Body of pancreas (tissue), 4 donors: ENCODE data around the gene BAG1. TPM values are rescaled to one million over a fixed set of nuclear protein-coding genes. Genes with fewer than 3 reads are reported as not detected.

Experiments used
- ATAC-seq: fragments of 150-250 bp; one replicate; pipeline ENCODE4 v1.9.1; 2016
- DNase-seq, 4 donors: peaks; one replicate each; pipeline ENCODE4 v3.0.0-alpha.2; 2019
- H3K27ac ChIP-seq, 4 donors: fragments of 200-600 bp; sonication (generic); 1 replicate in 3 of 4; 2 replicates in 1 of 4; pipeline versions ENCODE4 v1.5.1 to v1.6.1; 2016 to 2019; ENCODE audit warnings: mild to moderate bottlenecking in 1 of 4, mixed read lengths in 1 of 4, moderate library complexity in 1 of 4
- H3K27me3 ChIP-seq, 2 donors: fragments of 200-600 bp; sonication (generic); one replicate each; pipeline ENCODE4 v1.6.0; 2016; ENCODE audit warnings: mild to moderate bottlenecking in 1 of 2
- H3K36me3 ChIP-seq, 2 donors: fragments of 200-600 bp; sonication (generic); replicated peaks in 1 of 2; 2 replicates each; pipeline ENCODE4 v1.5.1; 2016; ENCODE audit warnings: low read depth in 2 of 2; ENCODE audit not compliant: insufficient read depth in 1 of 2
- H3K4me1 ChIP-seq: fragments of 200-600 bp; sonication (generic); one replicate; pipeline ENCODE4 v1.6.0; 2016
- H3K4me3 ChIP-seq, 2 donors: fragments of 200-600 bp; sonication (generic); 1 replicate in 1 of 2; 2 replicates in 1 of 2; pipeline ENCODE4 v1.5.1; 2016 to 2019
- H3K9me3 ChIP-seq, 3 donors: fragments of 200-600 bp; sonication (generic); 1 replicate in 2 of 3; 2 replicates in 1 of 3; pipeline ENCODE4 v1.5.1; 2016
- POLR2A ChIP-seq, 3 donors: fragments of 450-650 bp; IDR thresholded peaks; one replicate each; pipeline ENCODE4 v1.6.1; 2016; ENCODE audit warnings: antibody characterized with exemption in 3 of 3, mild to moderate bottlenecking in 2 of 3
- WGBS, 2 donors: methylation state at CpG; one replicate each; pipeline ENCODE4 v1.1.5; 2017; 5-methylcytosine and 5-hydroxymethylcytosine counted together
- intact Hi-C: fragments of 100-400 bp; cut with DNase I; formaldehyde crosslinking; loops from one replicate; pipeline ENCODE4 v1.15.1; 2023
- total RNA-seq, 2 donors: library from RNA; depleted of rRNA; stranded (reverse); fragments of >200 nt; gene quantifications; one replicate each; pipeline ENCODE4 v1.1.0, GENCODE V29; 2016
- TF ChIP-seq, protein P1 (sequence below), 7 experiments: fragments of 450-650 bp in 4 of 7; fragments of 200-600 bp in 3 of 7; sonication (generic) in 3 of 7; IDR thresholded peaks; one replicate each; pipeline ENCODE4 v1.5.1; 2016 to 2019; ENCODE audit warnings: antibody characterized with exemption in 7 of 7

BAG1 gene
- total RNA-seq, 2 donors from 2014 or later: 46.5 to 80.2 TPM

DNA sequence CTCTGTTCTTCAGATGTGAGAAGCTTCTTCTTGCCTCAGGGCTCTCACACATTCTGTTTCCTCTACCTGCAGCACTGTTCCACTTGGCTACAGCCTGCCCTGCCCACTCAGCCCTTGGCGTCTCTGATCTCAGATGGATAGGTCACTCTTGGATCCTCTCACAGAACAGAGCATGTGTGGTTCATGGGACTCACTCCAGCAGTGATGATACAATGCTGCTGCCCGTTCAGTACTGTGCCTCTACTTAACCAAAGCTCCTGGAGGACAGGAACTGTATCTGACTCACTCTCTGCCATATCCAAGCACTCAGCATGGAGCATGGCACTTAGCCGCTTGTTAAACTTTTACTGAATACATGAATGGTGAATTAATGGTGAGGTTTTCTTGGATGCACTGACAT lies 27.9 kb downstream of the BAG1 start:
- TF ChIP-seq, protein P1, sequence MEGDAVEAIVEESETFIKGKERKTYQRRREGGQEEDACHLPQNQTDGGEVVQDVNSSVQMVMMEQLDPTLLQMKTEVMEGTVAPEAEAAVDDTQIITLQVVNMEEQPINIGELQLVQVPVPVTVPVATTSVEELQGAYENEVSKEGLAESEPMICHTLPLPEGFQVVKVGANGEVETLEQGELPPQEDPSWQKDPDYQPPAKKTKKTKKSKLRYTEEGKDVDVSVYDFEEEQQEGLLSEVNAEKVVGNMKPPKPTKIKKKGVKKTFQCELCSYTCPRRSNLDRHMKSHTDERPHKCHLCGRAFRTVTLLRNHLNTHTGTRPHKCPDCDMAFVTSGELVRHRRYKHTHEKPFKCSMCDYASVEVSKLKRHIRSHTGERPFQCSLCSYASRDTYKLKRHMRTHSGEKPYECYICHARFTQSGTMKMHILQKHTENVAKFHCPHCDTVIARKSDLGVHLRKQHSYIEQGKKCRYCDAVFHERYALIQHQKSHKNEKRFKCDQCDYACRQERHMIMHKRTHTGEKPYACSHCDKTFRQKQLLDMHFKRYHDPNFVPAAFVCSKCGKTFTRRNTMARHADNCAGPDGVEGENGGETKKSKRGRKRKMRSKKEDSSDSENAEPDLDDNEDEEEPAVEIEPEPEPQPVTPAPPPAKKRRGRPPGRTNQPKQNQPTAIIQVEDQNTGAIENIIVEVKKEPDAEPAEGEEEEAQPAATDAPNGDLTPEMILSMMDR (IDR thresholded peaks at IDR 0.05): no peak
- no peak for TF ChIP-seq POLR2A (IDR thresholded peaks at IDR 0.05)
- 73 to 74% methylated on average over 3 of the region's 3 CpGs for WGBS, 2 donors
- H3K4me3 ChIP-seq: no peak overlapping the region
- H3K4me1 ChIP-seq: peaks cover 14% of the 10 kb centered on the region
- no peaks in the 10 kb centered on the region for H3K9me3 ChIP-seq
- no peak overlapping the region for H3K27ac ChIP-seq
- DNase-seq (no peak), ATAC-seq (no peak)
- no peaks in the 10 kb centered on the region for H3K36me3 ChIP-seq
- H3K27me3 ChIP-seq: no peaks in the 10 kb centered on the region
- intact Hi-C loops: no loop called here

DNA sequence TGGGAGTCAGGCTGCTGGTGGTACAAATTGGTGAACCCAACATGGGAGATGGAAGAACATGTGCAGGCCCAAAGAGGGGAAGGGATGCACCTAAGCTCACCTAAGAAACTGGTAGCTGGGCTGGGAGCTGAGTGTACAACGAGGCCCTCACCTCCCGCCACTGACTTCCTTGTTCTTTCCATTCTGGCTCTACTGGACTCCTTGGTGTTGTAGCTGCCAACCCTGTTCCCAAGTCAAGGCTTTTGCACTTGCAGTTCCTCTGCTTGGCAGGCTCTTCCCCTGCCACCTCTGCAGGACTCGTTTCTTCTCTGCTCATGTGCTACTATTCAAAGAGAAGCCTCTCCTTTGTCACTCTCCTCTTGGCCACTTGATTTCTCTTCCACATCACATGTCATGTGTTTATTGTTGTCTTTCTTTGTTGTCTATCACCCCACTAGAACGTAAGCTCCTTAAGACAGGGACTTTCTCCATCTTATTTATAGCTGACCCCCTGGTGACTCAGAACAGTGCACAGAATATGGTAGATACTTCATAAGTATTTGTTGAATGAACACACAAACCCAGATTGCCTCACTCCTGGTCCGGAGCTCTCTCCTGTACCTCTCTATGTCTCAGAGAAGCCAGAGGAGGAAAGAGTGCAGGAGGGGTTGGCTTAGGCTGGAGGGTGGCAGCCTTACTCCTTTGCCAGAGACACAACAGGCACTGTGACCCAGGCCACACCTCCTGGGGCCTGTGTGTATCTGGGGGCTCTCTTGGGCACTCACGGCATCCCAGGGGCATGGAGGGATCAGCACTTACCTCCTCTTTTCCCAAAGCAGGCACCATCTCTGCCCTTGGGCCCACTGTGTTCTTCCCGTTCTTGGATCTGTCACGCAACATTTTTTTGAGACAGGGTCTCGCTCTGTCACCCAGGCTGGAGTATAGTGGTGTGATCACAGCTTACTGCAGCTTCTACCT lies 29.7 kb downstream of the BAG1 start:
- no peak overlapping the region for H3K4me3 ChIP-seq
- no peaks in the 10 kb centered on the region for H3K27me3 ChIP-seq
- DNase-seq (peak in 1 of 4 donors; percentile 50), ATAC-seq (peak; percentile 27)
- H3K27ac ChIP-seq: peak overlapping the region in 3 of 4 donors; percentile 12 to 83 (median 65)
- WGBS, 2 donors: 77 to 90% methylated on average over 9 of the region's 9 CpGs
- H3K9me3 ChIP-seq: no peaks in the 10 kb centered on the region
- TF ChIP-seq, protein P1 (IDR thresholded peaks at IDR 0.05): no peak
- H3K4me1 ChIP-seq: peaks cover 15% of the 10 kb centered on the region
- H3K36me3 ChIP-seq: no peaks in the 10 kb centered on the region
- intact Hi-C loops: no loop called here

DNA sequence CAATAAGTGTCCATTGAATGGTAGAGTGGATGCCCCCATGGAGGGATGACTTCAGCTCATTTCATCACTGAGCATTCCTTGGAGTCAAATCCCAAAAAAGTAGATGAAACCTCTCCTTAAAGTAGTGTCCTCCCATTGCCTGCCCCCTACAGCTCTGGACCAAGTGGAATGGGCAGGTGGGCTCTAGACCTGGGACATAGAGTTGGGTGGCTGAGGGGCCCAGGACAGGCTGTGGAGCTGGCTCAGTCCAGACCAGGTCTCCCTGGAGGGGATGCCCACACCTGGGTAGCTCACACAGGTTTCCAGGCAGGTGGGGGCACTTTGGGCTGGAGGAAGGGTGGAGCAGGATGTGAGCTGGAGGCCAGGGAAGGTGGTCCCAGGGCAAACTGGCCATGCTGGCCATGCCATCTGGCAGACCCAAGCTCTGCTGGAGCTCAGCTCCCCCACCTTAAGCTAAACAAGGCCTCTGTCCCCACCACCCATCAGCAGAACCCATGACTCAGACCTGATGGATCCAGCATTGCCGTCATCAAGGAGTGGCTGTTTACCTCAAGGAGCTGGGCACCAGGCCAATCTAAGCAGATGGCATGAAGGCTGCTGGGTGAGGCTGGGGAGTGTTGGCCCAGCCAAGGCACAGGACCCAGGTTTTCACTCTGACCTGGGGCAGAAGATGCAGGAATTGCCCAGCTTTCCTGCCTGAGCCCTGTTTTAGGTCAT lies 30.7 kb downstream of the BAG1 start:
- intact Hi-C loops: no loop called here
- TF ChIP-seq POLR2A (IDR thresholded peaks at IDR 0.05): peak in 2 of 3 donors; percentile 11 to 16
- TF ChIP-seq, protein P1 (IDR thresholded peaks at IDR 0.05): no peak
- H3K36me3 ChIP-seq: no peaks in the 10 kb centered on the region
- no peaks in the 10 kb centered on the region for H3K9me3 ChIP-seq
- ATAC-seq (peak; percentile 90), DNase-seq (peak; percentile 83 to 99 (median 93))
- WGBS, 2 donors: 8% methylated on average over 1 of the region's 1 CpG; no CpG with 5 or more reads in 1 of the 2 donors
- H3K4me1 ChIP-seq: peaks cover 20% of the 10 kb centered on the region
- H3K27ac ChIP-seq: peak overlapping the region in 3 of 4 donors; percentile 12 to 83 (median 65)
- no peak overlapping the region for H3K4me3 ChIP-seq
- H3K27me3 ChIP-seq: no peaks in the 10 kb centered on the region

DNA sequence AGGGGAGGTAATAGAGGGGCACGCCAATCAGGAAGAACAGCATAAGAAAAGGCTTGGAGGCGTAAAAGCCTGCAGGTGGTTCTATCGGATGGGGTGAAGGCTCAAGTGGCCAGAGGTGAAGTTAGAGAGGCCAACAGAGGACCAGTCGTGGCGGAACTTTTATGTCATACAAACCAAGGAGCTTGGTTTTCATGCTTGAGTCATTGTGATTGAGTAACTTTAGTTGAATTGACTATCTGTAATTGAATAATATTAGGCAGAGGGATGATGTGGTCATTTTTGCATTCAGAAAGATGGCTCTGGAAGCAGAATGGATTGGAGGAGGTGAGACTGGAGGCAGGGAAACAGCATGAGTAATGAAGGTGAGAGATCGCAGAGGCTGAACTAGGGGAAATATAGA lies 31.7 kb downstream of the BAG1 start:
- Histone ChIP-seq H3K27ac (no peak overlapping the region), H3K4me1 (peaks cover 20% of the 10 kb centered on the region), H3K9me3 (no peaks in the 10 kb centered on the region), H3K36me3 (no peaks in the 10 kb centered on the region), H3K27me3 (no peaks in the 10 kb centered on the region), H3K4me3 (no peak overlapping the region)
- DNase-seq (no peak), ATAC-seq (no peak)
- 92 to 95% methylated on average over 6 of the region's 6 CpGs for WGBS, 2 donors
- intact Hi-C loops: no loop called here
- no peak for TF ChIP-seq POLR2A (IDR thresholded peaks at IDR 0.05)
- TF ChIP-seq, protein P1 (IDR thresholded peaks at IDR 0.05): no peak
